ENCODE measurements around the gene AQP5.

The AQP5 gene

DNA sequence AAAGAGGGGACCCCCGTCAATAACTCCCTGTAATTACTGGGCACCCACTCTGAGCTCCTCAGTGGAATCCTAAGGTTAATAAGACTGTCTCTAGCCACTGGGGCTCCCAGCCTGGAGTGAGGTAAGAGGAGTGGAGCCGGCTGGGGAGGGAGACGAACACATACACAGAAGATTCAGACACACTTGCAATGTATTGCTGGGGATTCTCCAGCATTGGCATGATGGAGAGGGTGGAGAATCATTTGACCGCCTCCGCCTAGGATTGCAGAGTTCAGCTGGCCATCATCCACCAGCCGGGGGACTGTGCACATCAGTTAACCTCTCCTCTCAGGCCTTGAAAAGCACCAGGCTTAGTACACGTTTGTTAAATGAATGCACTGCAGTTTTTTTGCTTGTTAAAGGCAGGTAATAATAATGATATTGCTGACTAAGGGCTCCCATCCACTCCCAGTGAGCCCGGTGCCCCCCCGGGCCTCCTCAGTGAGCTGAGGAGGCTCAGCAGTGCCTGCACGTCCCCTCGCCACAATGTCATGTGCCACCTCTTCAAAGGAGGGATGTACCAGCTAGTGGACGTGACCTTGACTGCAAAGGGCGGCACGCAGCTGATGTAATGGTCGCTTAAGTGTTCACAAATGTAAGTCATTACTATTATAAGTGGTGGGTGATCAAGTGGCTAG, 37.7 kb upstream of the AQP5 start:
- Histone ChIP-seq H3K4me3 (ENCODE audit: insufficient read depth in 1 of 2, low read depth in 1 of 2, low read length in 2 of 2) (peak overlapping the region in 1 of 2 experiments; percentile 20), H3K14ac (ENCODE audit: low read length in 2 of 2) (no peak overlapping the region), H4K8ac (ENCODE audit: low read length) (no peak overlapping the region), H3K27ac (ENCODE audit: low read length, poor library complexity, severe bottlenecking) (no peak overlapping the region), H2BK15ac (ENCODE audit: low read depth, poor library complexity, severe bottlenecking) (no peak overlapping the region), H3K9me3 (ENCODE audit: control insufficient read depth, low read length) (no peaks in the 10 kb centered on the region), H2BK5ac (ENCODE audit: low read depth, low read length, poor library complexity, severe bottlenecking) (no peak overlapping the region), H2AK5ac (ENCODE audit: low read length, severe bottlenecking) (no peak overlapping the region), H2BK120ac (ENCODE audit: low read depth, low read length) (no peak overlapping the region), H3K79me1 (replicated peaks; ENCODE audit: low read length, poor library complexity, severe bottlenecking) (no peaks in the 10 kb centered on the region), H3K18ac (ENCODE audit: low read depth in 1 of 2, low read length in 2 of 2) (no peak overlapping the region), H2BK12ac (ENCODE audit: low read length in 2 of 2) (no peak overlapping the region), H3K4me2 (ENCODE audit: low read length, poor library complexity, severe bottlenecking) (no peak overlapping the region), H4K91ac (ENCODE audit: low read length) (no peak overlapping the region), H3K23ac (ENCODE audit: low read length in 2 of 2) (no peak overlapping the region), H2AFZ (ENCODE audit: low read depth, low read length) (no peak overlapping the region), H3K9ac (ENCODE audit: low read length) (peak overlapping the region; percentile 19), H3K27me3 (ENCODE audit: control insufficient read depth in 1 of 2, insufficient read depth in 1 of 2, low read length in 2 of 2) (peaks cover 0 to 9% of the 10 kb centered on the region in 2 experiments), H3K4ac (ENCODE audit: low read depth in 1 of 2, low read length in 2 of 2) (no peak overlapping the region), H3K36me3 (ENCODE audit: control insufficient read depth in 1 of 2, insufficient read depth in 2 of 2, low read depth in 1 of 2, low read length in 2 of 2) (no peaks in the 10 kb centered on the region), H3K4me1 (ENCODE audit: control insufficient read depth, insufficient read depth, low read depth, low read length) (no peaks in the 10 kb centered on the region)
- 92% methylated on average over 15 of the region's 15 CpGs for WGBS
- no peak for DNase-seq

DNA sequence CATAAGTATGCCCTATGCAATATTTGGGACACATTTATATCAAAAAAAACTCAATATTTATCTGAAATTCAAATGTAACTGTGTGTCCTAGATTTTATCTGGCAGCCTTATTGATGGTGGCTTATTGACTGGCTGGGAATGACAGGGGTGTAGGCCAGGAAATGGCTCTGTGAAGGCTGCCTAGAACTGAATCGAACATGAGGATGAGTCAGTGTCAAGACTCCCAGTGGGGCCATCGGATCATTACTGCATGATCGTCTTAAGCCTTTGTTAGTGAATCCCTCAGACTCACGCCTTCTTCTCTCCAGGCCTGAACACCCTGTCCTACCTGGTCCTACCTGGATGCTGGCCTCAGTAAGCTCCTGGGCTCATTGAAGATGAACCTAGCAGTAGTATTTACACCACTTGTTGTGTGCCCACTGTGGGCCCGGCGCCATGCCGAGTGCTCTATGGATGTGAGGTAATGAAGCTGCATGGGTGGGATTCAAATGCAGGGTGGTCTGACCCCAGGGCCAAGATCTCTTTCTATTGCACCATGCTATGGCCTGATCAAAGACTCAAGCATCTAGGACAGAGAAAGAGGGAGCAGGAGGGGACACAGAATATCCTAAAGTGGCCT, 36.9 kb upstream of the AQP5 start:
- H3K79me1 ChIP-seq (replicated peaks; ENCODE audit: low read length, poor library complexity, severe bottlenecking), result no peaks in the 10 kb centered on the region
- H3K9me3 ChIP-seq (ENCODE audit: control insufficient read depth, low read length), result no peaks in the 10 kb centered on the region
- no peak overlapping the region for H3K4me2 ChIP-seq (ENCODE audit: low read length, poor library complexity, severe bottlenecking)
- H3K9ac ChIP-seq (ENCODE audit: low read length), result no peak overlapping the region
- no peaks in the 10 kb centered on the region for H3K4me1 ChIP-seq (ENCODE audit: control insufficient read depth, insufficient read depth, low read depth, low read length)
- H4K8ac ChIP-seq (ENCODE audit: low read length), result no peak overlapping the region
- H2BK5ac ChIP-seq (ENCODE audit: low read depth, low read length, poor library complexity, severe bottlenecking), result no peak overlapping the region
- H3K27ac ChIP-seq (ENCODE audit: low read length, poor library complexity, severe bottlenecking), result no peak overlapping the region
- no peak overlapping the region for H3K14ac ChIP-seq (ENCODE audit: low read length in 2 of 2)
- no peak overlapping the region for H3K4ac ChIP-seq (ENCODE audit: low read depth in 1 of 2, low read length in 2 of 2)
- no peak overlapping the region for H3K23ac ChIP-seq (ENCODE audit: low read length in 2 of 2)
- H2BK15ac ChIP-seq (ENCODE audit: low read depth, poor library complexity, severe bottlenecking), result no peak overlapping the region
- no peak overlapping the region for H2AK5ac ChIP-seq (ENCODE audit: low read length, severe bottlenecking)
- DNase-seq, result no peak
- H2BK12ac ChIP-seq (ENCODE audit: low read length in 2 of 2), result no peak overlapping the region
- H2BK120ac ChIP-seq (ENCODE audit: low read depth, low read length), result no peak overlapping the region
- peaks cover 0 to 13% of the 10 kb centered on the region in 2 experiments for H3K27me3 ChIP-seq (ENCODE audit: control insufficient read depth in 1 of 2, insufficient read depth in 1 of 2, low read length in 2 of 2)
- no peaks in the 10 kb centered on the region for H3K36me3 ChIP-seq (ENCODE audit: control insufficient read depth in 1 of 2, insufficient read depth in 2 of 2, low read depth in 1 of 2, low read length in 2 of 2)
- H2AFZ ChIP-seq (ENCODE audit: low read depth, low read length), result no peak overlapping the region
- no peak overlapping the region for H4K91ac ChIP-seq (ENCODE audit: low read length)
- H3K4me3 ChIP-seq (ENCODE audit: insufficient read depth in 1 of 2, low read depth in 1 of 2, low read length in 2 of 2), result no peak overlapping the region
- WGBS, result 75% methylated on average over 7 of the region's 7 CpGs
- H3K18ac ChIP-seq (ENCODE audit: low read depth in 1 of 2, low read length in 2 of 2), result no peak overlapping the region

DNA sequence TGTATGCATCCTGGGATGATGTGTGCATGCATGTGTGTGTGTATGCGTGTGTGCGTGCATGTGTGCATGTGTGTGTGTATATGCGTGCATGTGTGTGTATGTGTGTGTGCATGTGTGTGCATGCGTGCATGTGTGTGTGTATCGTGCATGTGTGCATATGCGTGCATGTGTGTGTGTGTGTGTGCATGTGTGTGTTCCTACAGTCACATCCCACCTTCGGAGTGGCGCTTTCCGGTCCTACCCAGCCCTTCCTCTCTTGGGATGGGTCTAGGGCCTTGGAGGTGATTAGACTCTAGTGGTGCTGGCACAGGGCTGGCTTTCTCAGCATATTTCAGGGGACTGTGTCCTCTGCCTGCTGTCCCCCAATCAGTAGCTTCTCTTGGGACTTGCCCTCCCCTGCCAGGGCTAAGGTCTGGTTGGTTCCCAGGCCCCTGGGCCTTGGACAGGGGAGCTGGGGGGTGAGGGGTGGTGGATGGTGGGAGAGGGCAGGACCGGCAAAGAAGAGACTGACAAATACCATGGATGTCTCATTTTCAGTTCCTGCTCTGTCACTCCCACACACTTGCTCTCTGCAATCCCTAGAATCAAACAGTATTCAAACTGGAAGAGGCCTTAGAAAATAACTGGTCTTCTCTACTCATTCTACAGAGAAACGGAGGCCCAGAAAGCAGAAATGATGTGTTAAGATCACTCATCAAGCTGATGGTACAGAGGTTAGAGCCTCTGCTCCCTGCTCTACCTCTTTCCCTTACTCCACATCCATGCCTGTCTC, 36.1 kb upstream of the AQP5 start:
- Histone ChIP-seq H2BK12ac (ENCODE audit: low read length in 2 of 2) (no peak overlapping the region), H2BK15ac (ENCODE audit: low read depth, poor library complexity, severe bottlenecking) (no peak overlapping the region), H2BK5ac (ENCODE audit: low read depth, low read length, poor library complexity, severe bottlenecking) (no peak overlapping the region), H3K4ac (ENCODE audit: low read depth in 1 of 2, low read length in 2 of 2) (no peak overlapping the region), H3K36me3 (ENCODE audit: control insufficient read depth in 1 of 2, insufficient read depth in 2 of 2, low read depth in 1 of 2, low read length in 2 of 2) (no peaks in the 10 kb centered on the region), H3K4me1 (ENCODE audit: control insufficient read depth, insufficient read depth, low read depth, low read length) (no peaks in the 10 kb centered on the region), H2AK5ac (ENCODE audit: low read length, severe bottlenecking) (no peak overlapping the region), H3K18ac (ENCODE audit: low read depth in 1 of 2, low read length in 2 of 2) (no peak overlapping the region), H4K91ac (ENCODE audit: low read length) (no peak overlapping the region), H3K27me3 (ENCODE audit: control insufficient read depth in 1 of 2, insufficient read depth in 1 of 2, low read length in 2 of 2) (peaks cover 0 to 14% of the 10 kb centered on the region in 2 experiments), H3K9ac (ENCODE audit: low read length) (no peak overlapping the region), H3K9me3 (ENCODE audit: control insufficient read depth, low read length) (no peaks in the 10 kb centered on the region), H3K79me1 (replicated peaks; ENCODE audit: low read length, poor library complexity, severe bottlenecking) (no peaks in the 10 kb centered on the region), H2BK120ac (ENCODE audit: low read depth, low read length) (no peak overlapping the region), H3K27ac (ENCODE audit: low read length, poor library complexity, severe bottlenecking) (no peak overlapping the region), H2AFZ (ENCODE audit: low read depth, low read length) (no peak overlapping the region), H3K14ac (ENCODE audit: low read length in 2 of 2) (peak overlapping the region in 1 of 2 experiments; percentile 98), H4K8ac (ENCODE audit: low read length) (no peak overlapping the region), H3K23ac (ENCODE audit: low read length in 2 of 2) (no peak overlapping the region), H3K4me3 (ENCODE audit: insufficient read depth in 1 of 2, low read depth in 1 of 2, low read length in 2 of 2) (no peak overlapping the region), H3K4me2 (ENCODE audit: low read length, poor library complexity, severe bottlenecking) (no peak overlapping the region)
- DNase-seq, result no peak
- 97% methylated on average over 10 of the region's 11 CpGs for WGBS

DNA sequence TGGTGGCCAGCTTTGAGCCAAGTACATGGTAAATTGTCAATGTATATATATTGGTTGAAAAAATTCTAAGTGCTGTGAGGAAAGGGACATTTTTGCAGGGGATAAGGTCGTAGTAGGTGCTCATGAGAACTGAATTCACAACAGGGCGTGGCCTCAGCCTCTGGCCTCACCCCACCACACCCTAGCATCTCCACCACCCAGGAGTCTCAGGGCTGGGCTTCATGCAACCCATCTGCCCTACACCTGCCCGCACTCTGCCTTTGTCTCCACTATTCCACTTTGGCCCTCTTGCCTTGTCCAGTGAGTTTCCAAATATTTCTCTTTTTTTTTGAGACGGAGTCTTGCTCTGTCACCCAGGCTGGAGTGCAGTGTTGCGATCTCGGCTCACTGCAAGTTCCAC, 33.2 kb upstream of the AQP5 start:
- 83% methylated on average over 6 of the region's 6 CpGs for WGBS
- no peak overlapping the region for H2AFZ ChIP-seq (ENCODE audit: low read depth, low read length)
- H2BK12ac ChIP-seq (ENCODE audit: low read length in 2 of 2), result peak overlapping the region in 1 of 2 experiments; percentile 73
- no peak for DNase-seq
- H3K27ac ChIP-seq (ENCODE audit: low read length, poor library complexity, severe bottlenecking), result no peak overlapping the region
- H3K18ac ChIP-seq (ENCODE audit: low read depth in 1 of 2, low read length in 2 of 2), result no peak overlapping the region
- H3K4me2 ChIP-seq (ENCODE audit: low read length, poor library complexity, severe bottlenecking), result no peak overlapping the region
- H4K8ac ChIP-seq (ENCODE audit: low read length), result no peak overlapping the region
- no peak overlapping the region for H3K9ac ChIP-seq (ENCODE audit: low read length)
- no peak overlapping the region for H2BK5ac ChIP-seq (ENCODE audit: low read depth, low read length, poor library complexity, severe bottlenecking)
- no peaks in the 10 kb centered on the region for H3K36me3 ChIP-seq (ENCODE audit: control insufficient read depth in 1 of 2, insufficient read depth in 2 of 2, low read depth in 1 of 2, low read length in 2 of 2)
- no peak overlapping the region for H2AK5ac ChIP-seq (ENCODE audit: low read length, severe bottlenecking)
- no peaks in the 10 kb centered on the region for H3K4me1 ChIP-seq (ENCODE audit: control insufficient read depth, insufficient read depth, low read depth, low read length)
- no peak overlapping the region for H3K23ac ChIP-seq (ENCODE audit: low read length in 2 of 2)
- H3K4ac ChIP-seq (ENCODE audit: low read depth in 1 of 2, low read length in 2 of 2), result no peak overlapping the region
- no peak overlapping the region for H2BK15ac ChIP-seq (ENCODE audit: low read depth, poor library complexity, severe bottlenecking)
- no peak overlapping the region for H4K91ac ChIP-seq (ENCODE audit: low read length)
- no peak overlapping the region for H2BK120ac ChIP-seq (ENCODE audit: low read depth, low read length)
- H3K4me3 ChIP-seq (ENCODE audit: insufficient read depth in 1 of 2, low read depth in 1 of 2, low read length in 2 of 2), result no peak overlapping the region
- no peaks in the 10 kb centered on the region for H3K79me1 ChIP-seq (replicated peaks; ENCODE audit: low read length, poor library complexity, severe bottlenecking)
- no peaks in the 10 kb centered on the region for H3K9me3 ChIP-seq (ENCODE audit: control insufficient read depth, low read length)
- peaks cover 0 to 14% of the 10 kb centered on the region in 2 experiments for H3K27me3 ChIP-seq (ENCODE audit: control insufficient read depth in 1 of 2, insufficient read depth in 1 of 2, low read length in 2 of 2)
- no peak overlapping the region for H3K14ac ChIP-seq (ENCODE audit: low read length in 2 of 2)

All from mesenchymal stem cell (in vitro differentiated cells and primary cell).